Measurements from ENCODE around the gene KCTD12. TPM values are rescaled to one million over a fixed set of nuclear protein-coding genes. Genes with fewer than 3 reads are reported as not detected.

The KCTD12 gene
- total RNA-seq, 1 donor from 2014 or later, result 118 TPM

DNA sequence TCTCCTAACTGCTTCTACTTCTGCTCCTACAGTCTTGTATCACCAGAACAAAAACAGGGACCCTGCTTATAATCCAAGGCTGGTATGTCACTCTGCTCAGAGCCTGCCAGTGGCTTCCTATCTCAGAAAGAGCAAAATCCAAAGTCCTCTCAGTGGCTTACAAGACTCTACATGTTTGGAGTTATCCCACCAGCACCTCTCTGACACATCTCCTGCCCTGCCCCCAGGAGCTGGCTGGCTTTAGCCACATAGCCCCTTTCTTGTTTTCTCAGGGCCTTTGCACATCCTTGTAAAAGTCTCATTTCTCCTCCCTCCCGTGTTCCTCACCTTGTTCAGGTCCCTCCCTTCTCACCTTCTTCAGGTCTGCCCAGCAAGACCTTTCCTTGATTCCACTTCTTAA, 2.2 kb upstream of the KCTD12 start:
- DNase-seq (ENCODE audit: extremely low read depth, low read depth, low spot score), result no peak

DNA sequence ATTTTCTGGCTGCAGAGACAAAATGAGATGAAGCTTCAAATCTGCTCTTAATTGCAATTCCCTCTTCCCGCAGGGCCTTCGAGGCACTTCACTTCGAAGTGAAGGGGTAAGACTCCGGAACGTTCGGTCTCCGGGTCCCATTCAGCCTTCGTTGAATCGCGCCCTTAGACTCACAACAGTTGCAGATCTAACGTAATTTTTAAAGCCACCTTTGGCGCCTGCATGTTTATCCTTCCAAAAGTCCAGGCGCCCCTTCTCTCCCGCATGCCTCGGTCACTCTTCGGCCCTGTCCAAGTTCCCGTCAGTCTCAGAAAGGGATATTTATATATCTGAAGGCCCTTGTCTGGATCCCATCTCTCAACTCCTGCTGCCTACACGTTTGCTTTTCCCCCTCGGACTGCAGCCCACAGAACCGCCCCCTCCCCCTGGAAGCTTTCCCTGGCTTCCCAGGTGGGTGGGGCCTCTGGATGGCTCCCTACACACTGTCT, 915 bp upstream of the KCTD12 start:
- DNase-seq (ENCODE audit: extremely low read depth, low read depth, low spot score), result no peak

GRCh38 chr13:76886005-76886291, 257 bp downstream of the KCTD12 start:
- no peak for DNase-seq (ENCODE audit: extremely low read depth, low read depth, low spot score)

DNA sequence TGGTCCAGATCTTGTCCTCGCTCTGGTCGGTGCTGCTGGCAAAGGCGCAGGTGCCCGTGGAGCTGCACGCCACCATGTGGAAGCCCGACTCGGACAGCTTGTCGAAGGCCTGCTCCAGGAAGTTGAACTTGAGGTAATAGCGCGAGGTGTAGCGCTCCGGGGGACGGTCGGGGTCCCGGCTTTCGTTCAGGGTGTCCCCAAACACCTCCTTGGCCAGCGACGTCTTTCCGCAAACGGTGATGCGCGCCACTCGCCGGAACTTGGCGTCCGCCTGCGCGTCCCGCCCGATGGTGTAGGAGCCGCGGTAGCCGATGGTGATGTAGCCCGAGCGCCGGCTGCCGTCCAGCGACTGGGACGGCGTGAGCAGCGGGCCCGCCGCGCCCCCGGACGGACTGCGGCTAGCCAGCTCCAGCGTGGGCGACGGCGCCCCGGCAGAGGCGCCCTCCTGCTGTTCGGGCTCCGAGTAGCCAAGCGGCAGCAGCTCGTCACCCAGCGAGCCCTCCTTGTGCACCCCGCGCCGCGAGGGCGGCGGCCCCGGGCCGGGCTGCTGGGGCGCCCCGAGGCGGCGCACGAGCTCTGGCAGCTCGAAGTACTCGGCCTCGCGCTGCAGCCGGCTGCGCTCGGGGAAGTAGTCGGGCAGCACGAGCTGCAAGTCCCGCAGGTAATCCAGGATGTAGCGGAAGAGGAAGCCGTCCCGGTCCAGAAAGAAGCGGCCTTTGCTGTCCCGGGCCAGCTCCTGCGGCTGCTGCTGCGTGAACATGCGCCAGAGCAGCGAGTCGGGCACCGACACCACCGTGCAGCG, 801 bp downstream of the KCTD12 start:
- DNase-seq (ENCODE audit: extremely low read depth, low read depth, low spot score), result no peak

- no peak for DNase-seq (ENCODE audit: extremely low read depth, low read depth, low spot score)
Observed at GRCh38 chr13:76884907-76885202, 1.4 kb downstream of the KCTD12 start.

DNA sequence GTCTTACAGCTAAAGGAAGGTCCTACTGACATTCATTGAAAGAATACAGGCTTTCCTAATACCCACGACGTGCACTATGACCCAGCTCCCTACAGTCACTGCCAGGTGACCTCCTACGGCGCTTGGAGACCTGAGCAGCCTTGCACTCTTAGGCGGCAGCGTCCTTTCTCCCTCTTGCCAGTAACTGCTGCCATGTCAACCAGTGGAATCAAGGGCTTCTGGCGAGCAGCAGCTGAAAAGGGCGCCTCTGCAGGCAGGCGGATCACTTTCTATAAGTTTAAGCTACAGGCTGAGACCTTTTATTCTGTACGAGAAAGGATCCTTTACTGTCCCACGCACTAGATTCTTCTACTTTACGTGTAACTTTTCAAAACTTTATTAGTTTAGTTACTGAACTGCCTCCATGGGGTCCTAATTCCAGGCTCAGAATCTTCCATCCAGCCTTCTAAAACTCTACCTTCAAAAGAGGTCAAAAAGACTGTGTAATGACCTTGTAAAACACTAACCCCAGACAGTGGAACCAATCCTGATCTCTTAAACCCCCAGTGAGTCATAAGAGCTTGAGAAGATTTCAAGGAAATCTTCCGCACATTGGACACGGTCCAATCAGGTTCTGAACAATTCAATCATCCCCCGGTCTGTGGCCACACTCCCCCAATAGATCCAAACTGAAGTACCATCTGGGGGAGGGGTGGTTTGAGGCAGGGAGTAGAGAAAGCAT, 1.9 kb downstream of the KCTD12 start:
- no peak for DNase-seq (ENCODE audit: extremely low read depth, low read depth, low spot score)

- DNase-seq (ENCODE audit: extremely low read depth, low read depth, low spot score), result no peak
Observed at GRCh38 chr13:76883236-76883635, 3.0 kb downstream of the KCTD12 start.

DNA sequence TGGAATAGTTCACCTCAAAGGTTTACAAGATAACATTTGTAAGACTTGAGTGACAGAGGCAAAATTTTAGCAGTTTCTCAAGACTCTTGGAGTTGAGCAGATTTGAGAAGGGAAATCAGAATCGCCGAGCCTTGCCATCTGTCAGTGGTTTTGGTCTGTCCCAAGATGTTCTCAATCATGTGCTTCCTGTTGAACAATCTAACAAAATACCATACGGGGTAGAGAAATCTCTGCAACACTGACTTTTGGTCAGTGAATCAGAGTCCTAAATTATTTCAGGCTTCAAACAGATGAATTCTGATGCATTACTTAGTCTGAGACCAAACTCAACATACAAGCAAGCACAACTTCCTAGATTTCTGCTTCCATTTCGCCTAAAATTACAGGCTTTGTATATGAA, 3.8 kb downstream of the KCTD12 start:
- DNase-seq (ENCODE audit: extremely low read depth, low read depth, low spot score), result no peak

DNA sequence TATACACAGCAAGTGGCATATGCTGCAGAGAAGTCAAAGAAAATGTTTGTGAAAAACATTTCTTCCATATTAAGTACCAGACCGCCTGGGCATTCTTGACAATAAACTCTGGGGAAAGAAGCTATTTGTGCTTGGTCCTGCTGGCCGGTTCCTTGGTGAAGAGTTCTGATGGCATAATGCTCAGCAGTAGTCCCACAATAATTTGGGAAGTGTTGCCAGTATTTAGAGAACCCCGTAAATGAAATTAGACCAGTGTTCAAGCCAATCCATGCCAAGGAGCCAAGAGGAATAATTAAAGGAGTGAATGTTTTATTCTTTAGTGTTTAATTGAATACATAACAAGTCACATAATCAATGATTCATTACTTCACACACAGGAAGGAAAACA, 6.3 kb downstream of the KCTD12 start:
- DNase-seq (ENCODE audit: extremely low read depth, low read depth, low spot score), result no peak

- no peak for DNase-seq (ENCODE audit: extremely low read depth, low read depth, low spot score)
Observed at GRCh38 chr13:76879203-76879882, 6.9 kb downstream of the KCTD12 start.

DNA sequence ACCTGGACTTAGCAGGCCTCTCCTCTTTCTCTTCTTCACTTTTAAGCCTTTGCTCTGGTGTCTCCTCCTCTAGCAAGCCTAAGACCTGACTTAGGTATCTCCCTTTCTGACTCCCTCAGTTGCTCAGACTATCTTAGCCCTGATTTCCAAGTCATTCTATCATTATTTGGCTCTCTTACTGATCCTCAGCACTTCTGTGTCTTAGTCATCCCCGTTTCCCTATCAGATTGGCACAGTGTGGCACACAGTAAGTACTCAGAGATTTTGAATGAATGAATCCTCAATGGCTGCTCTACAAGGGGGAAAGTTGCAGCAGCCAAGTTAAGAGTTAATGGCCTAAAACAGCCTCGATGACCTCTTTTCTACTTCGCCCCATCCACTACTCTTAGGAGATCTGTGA, 8.2 kb downstream of the KCTD12 start:
- no peak for DNase-seq (ENCODE audit: extremely low read depth, low read depth, low spot score)

GRCh38 chr13:76875271-76875815, 10.9 kb downstream of the KCTD12 start:
- DNase-seq (ENCODE audit: extremely low read depth, low read depth, low spot score), result no peak

- DNase-seq (ENCODE audit: extremely low read depth, low read depth, low spot score), result no peak
Observed at GRCh38 chr13:76874479-76874878, 11.7 kb downstream of the KCTD12 start.

- DNase-seq (ENCODE audit: extremely low read depth, low read depth, low spot score), result no peak
Observed at GRCh38 chr13:76873445-76873844, 12.8 kb downstream of the KCTD12 start.

DNA sequence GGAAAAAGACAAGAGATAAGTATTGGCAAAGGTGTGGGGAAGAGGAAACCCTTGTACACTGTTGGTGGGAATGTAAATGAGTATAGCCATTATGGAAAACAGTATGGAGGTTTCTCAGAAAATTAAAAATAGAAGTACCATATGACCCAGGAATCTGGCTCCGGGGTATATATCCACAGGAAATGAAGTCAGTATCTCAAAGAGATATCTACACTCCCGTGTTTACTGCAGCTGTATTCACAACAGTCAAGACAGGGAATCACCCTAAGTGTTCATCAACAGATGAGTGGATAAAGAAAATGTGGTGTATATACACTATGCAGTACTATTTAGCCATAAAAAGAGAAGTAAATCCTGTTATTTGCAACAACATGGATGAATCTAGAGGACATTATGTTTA, 13.5 kb downstream of the KCTD12 start:
- no peak for DNase-seq (ENCODE audit: extremely low read depth, low read depth, low spot score)

DNA sequence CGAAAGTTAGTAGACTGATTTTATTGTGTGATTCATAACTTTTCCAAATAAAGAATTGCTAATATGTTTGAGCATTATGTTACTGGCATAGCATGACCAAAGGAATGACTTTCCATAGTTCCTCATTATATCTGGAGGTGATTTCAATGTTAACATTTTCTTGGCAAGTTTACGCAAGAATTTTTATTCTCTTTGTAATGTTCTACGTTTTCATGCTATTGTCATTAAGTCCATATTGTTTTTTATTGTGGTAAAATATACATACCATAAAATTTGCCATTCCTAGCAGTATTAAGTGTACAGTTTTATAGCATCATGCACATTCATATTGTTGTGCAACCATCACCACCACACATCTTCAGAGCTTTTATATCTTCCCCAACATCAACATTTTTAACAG, 14.8 kb downstream of the KCTD12 start:
- no peak for DNase-seq (ENCODE audit: extremely low read depth, low read depth, low spot score)

DNA sequence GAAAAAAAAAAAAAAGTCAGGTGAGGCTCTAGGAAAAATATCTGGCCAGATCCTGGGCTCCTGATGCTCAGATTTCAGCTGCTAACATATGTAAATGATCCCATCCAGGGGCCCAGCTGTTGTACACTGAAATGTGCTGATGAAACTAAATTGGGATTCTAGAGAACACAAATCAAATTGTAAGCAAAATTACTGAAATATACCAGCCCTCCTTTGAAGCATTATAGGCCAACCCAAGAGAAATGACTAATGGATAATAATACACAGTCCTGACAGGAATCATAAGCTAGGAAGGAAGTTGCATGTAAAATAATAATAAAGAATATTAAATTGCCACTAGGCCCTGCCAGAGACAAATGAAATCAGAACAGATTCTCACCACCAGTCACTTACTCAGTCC, 17.8 kb downstream of the KCTD12 start:
- no peak for DNase-seq (ENCODE audit: extremely low read depth, low read depth, low spot score)

GRCh38 chr13:76865996-76866503, 20.2 kb downstream of the KCTD12 start:
- no peak for DNase-seq (ENCODE audit: extremely low read depth, low read depth, low spot score)

DNA sequence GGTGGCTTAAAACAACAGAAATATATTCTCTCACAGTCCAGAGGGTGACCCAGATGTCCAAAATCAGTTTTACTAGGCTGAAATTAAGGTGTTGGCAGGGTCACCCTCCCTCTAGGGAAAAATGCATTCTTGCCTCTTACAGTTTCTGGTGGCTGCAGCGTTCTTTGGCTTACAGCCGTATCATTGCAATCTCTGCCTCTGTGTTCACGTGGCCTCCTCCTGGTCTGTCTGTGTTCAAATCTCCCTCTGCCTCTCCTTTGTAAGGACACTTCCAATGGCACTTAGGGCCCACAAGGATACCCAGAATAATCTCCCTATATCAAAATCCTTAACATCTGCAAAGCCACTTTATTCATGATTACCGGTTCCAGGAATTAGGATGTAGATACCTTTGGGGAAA, 21.1 kb downstream of the KCTD12 start:
- DNase-seq (ENCODE audit: extremely low read depth, low read depth, low spot score), result no peak

GRCh38 chr13:76864259-76864658, 21.9 kb downstream of the KCTD12 start:
- no peak for DNase-seq (ENCODE audit: extremely low read depth, low read depth, low spot score)

- no peak for DNase-seq (ENCODE audit: extremely low read depth, low read depth, low spot score)
Observed at GRCh38 chr13:76863022-76863421, 23.2 kb downstream of the KCTD12 start.

- DNase-seq (ENCODE audit: extremely low read depth, low read depth, low spot score), result no peak
Observed at GRCh38 chr13:76861859-76862258, 24.3 kb downstream of the KCTD12 start.
